WERI-Rb-1 (cell line): ENCODE results near the gene ZNF493.

Experiments used
- DNase-seq: peaks from one replicate; pipeline ENCODE4 v3.0.0-alpha.2; 2020
- H3K27ac ChIP-seq: fragments of 250-450 bp; sonication (Bioruptor Pico); 2 replicates; pipeline ENCODE4 v1.5.1; 2020; ENCODE audit warnings: mild to moderate bottlenecking, moderate library complexity
- H3K27me3 ChIP-seq: fragments of 250-450 bp; sonication (Bioruptor Pico); 2 replicates; pipeline ENCODE4 v1.5.1; 2021; ENCODE audit warnings: mild to moderate bottlenecking, low read depth, moderate library complexity; ENCODE audit not compliant: insufficient read depth, severe bottlenecking
- H3K36me3 ChIP-seq: fragments of 250-450 bp; sonication (Bioruptor Pico); 2 replicates; pipeline ENCODE4 v1.5.1; 2020; ENCODE audit warnings: mild to moderate bottlenecking, moderate library complexity
- H3K4me3 ChIP-seq: 2 replicates; pipeline ENCODE4 v1.5.1; 2011; ENCODE audit warnings: low read depth, mild to moderate bottlenecking, control low read depth, low read length
- H3K9me3 ChIP-seq: fragments of 250-450 bp; sonication (Bioruptor Pico); 2 replicates; pipeline ENCODE4 v1.5.1; 2021; ENCODE audit warnings: mild to moderate bottlenecking, moderate library complexity; ENCODE audit not compliant: severe bottlenecking
- CTCF ChIP-seq: IDR thresholded peaks from 2 replicates; pipeline ENCODE4 v1.5.1; 2011; ENCODE audit warnings: low read depth, mild to moderate bottlenecking, control low read depth, inconsistent platforms, low read length

The ZNF493 gene

GRCh38 chr19:21396893-21397572 is at the start of gene ZNF493:
ZNF493 (plus strand) TSS chr19:21397133; CDS start chr19:21397238, 105 bp downstream.
- no peak for TF ChIP-seq CTCF
- Histone ChIP-seq H3K9me3 (peaks cover 3% of the 10 kb centered on the region), H3K4me3 (peak within 1 kb of the TSS; percentile 98), H3K27me3 (no peaks in the 10 kb centered on the region), H3K36me3 (peaks cover 28% of the 10 kb centered on the region), H3K27ac (peak within 1 kb of the TSS; percentile 79)
- DNase-seq = peak; percentile 95

- Histone ChIP-seq H3K27me3 (no peaks in the 10 kb centered on the region), H3K4me3 (no peak overlapping the region), H3K9me3 (peaks cover 9% of the 10 kb centered on the region), H3K36me3 (no peaks in the 10 kb centered on the region), H3K27ac (no peak overlapping the region)
- DNase-seq = no peak
- TF ChIP-seq CTCF = no peak
These were observed 44.1 kb upstream of the ZNF493 start for GRCh38 chr19:21352830-21353229.

- H3K27me3 ChIP-seq = no peaks in the 10 kb centered on the region
- H3K27ac ChIP-seq = peak within 1 kb of the TSS; percentile 94
- TF ChIP-seq CTCF = no peak
- peak within 1 kb of the TSS; percentile 89 for H3K4me3 ChIP-seq
- peak; percentile 96 for DNase-seq
- no peaks in the 10 kb centered on the region for H3K9me3 ChIP-seq
- H3K36me3 ChIP-seq = peaks cover 42% of the 10 kb centered on the region
These were observed 38.0 kb upstream of the ZNF493 start, which contains the start of gene ZNF738 for GRCh38 chr19:21358768-21359451. ZNF738 (plus strand) TSS chr19:21359000; CDS start chr19:21359141, 141 bp downstream.

GRCh38 chr19:21362291-21362690 is 34.6 kb upstream of the ZNF493 start:
- Histone ChIP-seq H3K27me3 (no peaks in the 10 kb centered on the region), H3K36me3 (peaks cover 56% of the 10 kb centered on the region), H3K9me3 (no peaks in the 10 kb centered on the region), H3K27ac (no peak overlapping the region), H3K4me3 (no peak overlapping the region)
- no peak for DNase-seq
- no peak for TF ChIP-seq CTCF

GRCh38 chr19:21383980-21384582 is 12.9 kb upstream of the ZNF493 start:
- DNase-seq = no peak
- Histone ChIP-seq H3K36me3 (peaks cover 10% of the 10 kb centered on the region), H3K9me3 (peaks cover 37% of the 10 kb centered on the region), H3K27me3 (no peaks in the 10 kb centered on the region), H3K4me3 (no peak overlapping the region), H3K27ac (no peak overlapping the region)
- no peak for TF ChIP-seq CTCF
